Epithelial cell of proximal tubule (primary cell): ENCODE measurements around the gene BMPR2. TPM values are rescaled to one million over a fixed set of nuclear protein-coding genes. Genes with fewer than 3 reads are reported as not detected.
"Not testable (repeated sequence)": the region's sequence is repeated elsewhere in the genome, so short reads cannot be mapped to it uniquely, and the experiment has no call there.

Source experiments
- DNase-seq: peaks from one replicate; pipeline ENCODE4 v3.0.0-alpha.2; 2011; ENCODE audit warnings: low read depth
- H3K4me3 ChIP-seq: 2 replicates; pipeline ENCODE4 v1.5.1; 2011; ENCODE audit warnings: low read depth, mild to moderate bottlenecking, low read length
- CTCF ChIP-seq: conservative IDR thresholded peaks from 2 replicates; pipeline ENCODE4 v1.5.1; 2012; ENCODE audit warnings: low read depth, mild to moderate bottlenecking, low read length
- total RNA-seq: library from RNA; depleted of rRNA; stranded (reverse); fragments of >200 nt; gene quantifications from 2 replicates; pipeline ENCODE4 v1.2.3, GENCODE V29; 2015

BMPR2 gene
- total RNA-seq, 1 donor from 2014 or later, result 23.5 TPM

GRCh38 chr2:202434472-202434871 lies 58.3 kb downstream of the BMPR2 start:
- no peak for TF ChIP-seq CTCF
- no peak overlapping the region for H3K4me3 ChIP-seq
- DNase-seq, result no peak

GRCh38 chr2:202436626-202437025 lies 60.5 kb downstream of the BMPR2 start:
- TF ChIP-seq CTCF, result no peak
- no peak for DNase-seq
- H3K4me3 ChIP-seq, result no peak overlapping the region

GRCh38 chr2:202440117-202440516 lies 64.0 kb downstream of the BMPR2 start:
- not testable (repeated sequence) for DNase-seq, H3K4me3 ChIP-seq

GRCh38 chr2:202442882-202443281 lies 66.8 kb downstream of the BMPR2 start:
- H3K4me3 ChIP-seq, result no peak overlapping the region
- no peak for TF ChIP-seq CTCF
- no peak for DNase-seq

- no peak for DNase-seq
- H3K4me3 ChIP-seq, result no peak overlapping the region
- no peak for TF ChIP-seq CTCF
Measured at GRCh38 chr2:202444000-202444399, 67.9 kb downstream of the BMPR2 start.

GRCh38 chr2:202449344-202449743 lies 73.2 kb downstream of the BMPR2 start:
- no peak for TF ChIP-seq CTCF
- DNase-seq, result no peak
- no peak overlapping the region for H3K4me3 ChIP-seq

GRCh38 chr2:202450785-202451184 lies 74.7 kb downstream of the BMPR2 start:
- no peak for TF ChIP-seq CTCF
- no peak overlapping the region for H3K4me3 ChIP-seq

GRCh38 chr2:202452744-202453143 lies 76.6 kb downstream of the BMPR2 start:
- no peak overlapping the region for H3K4me3 ChIP-seq
- no peak for TF ChIP-seq CTCF
- DNase-seq, result no peak

More at GRCh38 chr2:202450785-202451184, 74.7 kb downstream of the BMPR2 start:
- DNase-seq, result no peak
